Fibroblast of the conjunctiva (primary cell): ENCODE results near the gene NMT2.

ENCODE experiments used
- DNase-seq: peaks from one replicate; pipeline ENCODE4 v3.0.0-alpha.2; 2010; ENCODE audit warnings: low read depth

Gene NMT2

GRCh38 chr10:15092855-15093408 is 75.6 kb downstream of the NMT2 start:
- no peak for DNase-seq

GRCh38 chr10:15091418-15091817 is 77.1 kb downstream of the NMT2 start:
- DNase-seq: no peak

GRCh38 chr10:15088428-15089261 is 79.8 kb downstream of the NMT2 start, which contains the start of gene ACBD7:
ACBD7 (minus strand) TSS chr10:15088776; CDS start chr10:15088728, 48 bp downstream.
- peak; percentile 53 for DNase-seq

GRCh38 chr10:15084502-15084922 is 84.0 kb downstream of the NMT2 start:
- peak; percentile 94 for DNase-seq

- DNase-seq: no peak
Observed at GRCh38 chr10:15083674-15084501, 84.6 kb downstream of the NMT2 start.

- no peak for DNase-seq
Observed at GRCh38 chr10:15075421-15075820, 93.1 kb downstream of the NMT2 start.

- DNase-seq: no peak
Observed at GRCh38 chr10:15072358-15072757, 96.1 kb downstream of the NMT2 start.

- DNase-seq: no peak
Observed at GRCh38 chr10:15069230-15069629, 99.3 kb downstream of the NMT2 start.

- peak; percentile 73 for DNase-seq
Observed at GRCh38 chr10:15068802-15069201, 99.7 kb downstream of the NMT2 start.

GRCh38 chr10:15067154-15067553 is 101.3 kb downstream of the NMT2 start:
- no peak for DNase-seq

- DNase-seq: no peak
Observed at GRCh38 chr10:15060638-15061037, 107.9 kb downstream of the NMT2 start.

GRCh38 chr10:15059914-15060313 is 108.6 kb downstream of the NMT2 start:
- no peak for DNase-seq

GRCh38 chr10:15058689-15059088 is 109.8 kb downstream of the NMT2 start:
- DNase-seq: no peak
